Lower lobe of right lung (tissue), 2 donors: ENCODE results near the gene RPL37A. TPM values are rescaled to one million over a fixed set of nuclear protein-coding genes. Genes with fewer than 3 reads are reported as not detected.

Source experiments
- ATAC-seq, 2 donors: fragments of 200-7000 bp; cut with Tn5 transposase; one replicate each; pipeline ENCODE4 v1.9.1; 2020 to 2022; ENCODE audit warnings: mild to moderate bottlenecking in 2 of 2, moderate library complexity in 2 of 2
- DNase-seq: peaks from one replicate; pipeline ENCODE4 v3.0.0-alpha.2; 2020
- H3K27ac ChIP-seq: fragments of 200-600 bp; one replicate; pipeline ENCODE4 v1.8.0; 2022
- H3K27me3 ChIP-seq: fragments of 200-600 bp; one replicate; pipeline ENCODE4 v1.8.0; 2022; ENCODE audit warnings: low read depth
- H3K36me3 ChIP-seq: fragments of 200-600 bp; one replicate; pipeline ENCODE4 v1.8.0; 2022; ENCODE audit warnings: mild to moderate bottlenecking
- H3K4me1 ChIP-seq: fragments of 200-600 bp; one replicate; pipeline ENCODE4 v1.8.0; 2022
- H3K4me3 ChIP-seq: fragments of 200-600 bp; one replicate; pipeline ENCODE4 v1.8.0; 2022; ENCODE audit warnings: mild to moderate bottlenecking
- H3K9me3 ChIP-seq: fragments of 200-600 bp; one replicate; pipeline ENCODE4 v1.8.0; 2022
- intact Hi-C: fragments of 100-400 bp; cut with DNase I; formaldehyde crosslinking; loops from one replicate; pipeline ENCODE4 v1.11.0; 2022
- total RNA-seq: library from RNA; stranded (reverse); fragmentation: NEBNext Ultra II Directional; extraction: Animal tissue kit (Norgen Biotek cat#: 25700); gene quantifications from one replicate; pipeline ENCODE4 v1.2.1, GENCODE V29; 2021
- TF ChIP-seq, protein P1 (sequence below): fragments of 200-600 bp; IDR thresholded peaks from one replicate; pipeline ENCODE4 v1.8.0; 2022; ENCODE audit warnings: antibody characterized with exemption, mild to moderate bottlenecking
- donor health status: DM: no; HTN: yes; CAD: no; lungs with severe emphysema.

RPL37A gene
- total RNA-seq, 1 donor from 2014 or later: 1,974 TPM

DNA sequence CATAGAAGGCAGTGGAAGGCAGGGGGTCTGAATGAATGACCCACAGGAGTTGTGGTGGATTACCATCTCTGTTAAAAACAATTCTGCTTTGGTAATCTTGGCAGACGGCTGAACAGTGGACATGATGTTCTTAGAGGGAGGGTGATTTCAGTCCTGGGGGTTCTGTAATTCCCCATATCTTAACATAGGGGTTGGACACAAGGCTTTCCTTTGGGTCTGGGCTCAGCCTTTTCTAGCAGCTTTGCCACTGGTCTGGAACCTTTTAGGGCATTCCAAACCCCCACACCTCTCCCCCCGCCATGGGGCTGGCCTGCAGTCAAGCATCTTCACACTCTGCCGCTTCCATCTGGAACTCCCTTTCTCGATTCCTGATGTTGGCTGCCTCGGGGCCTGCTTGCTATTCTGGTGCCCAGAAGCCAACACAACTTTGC, 50.3 kb downstream of the RPL37A start:
- TF ChIP-seq, protein P1, sequence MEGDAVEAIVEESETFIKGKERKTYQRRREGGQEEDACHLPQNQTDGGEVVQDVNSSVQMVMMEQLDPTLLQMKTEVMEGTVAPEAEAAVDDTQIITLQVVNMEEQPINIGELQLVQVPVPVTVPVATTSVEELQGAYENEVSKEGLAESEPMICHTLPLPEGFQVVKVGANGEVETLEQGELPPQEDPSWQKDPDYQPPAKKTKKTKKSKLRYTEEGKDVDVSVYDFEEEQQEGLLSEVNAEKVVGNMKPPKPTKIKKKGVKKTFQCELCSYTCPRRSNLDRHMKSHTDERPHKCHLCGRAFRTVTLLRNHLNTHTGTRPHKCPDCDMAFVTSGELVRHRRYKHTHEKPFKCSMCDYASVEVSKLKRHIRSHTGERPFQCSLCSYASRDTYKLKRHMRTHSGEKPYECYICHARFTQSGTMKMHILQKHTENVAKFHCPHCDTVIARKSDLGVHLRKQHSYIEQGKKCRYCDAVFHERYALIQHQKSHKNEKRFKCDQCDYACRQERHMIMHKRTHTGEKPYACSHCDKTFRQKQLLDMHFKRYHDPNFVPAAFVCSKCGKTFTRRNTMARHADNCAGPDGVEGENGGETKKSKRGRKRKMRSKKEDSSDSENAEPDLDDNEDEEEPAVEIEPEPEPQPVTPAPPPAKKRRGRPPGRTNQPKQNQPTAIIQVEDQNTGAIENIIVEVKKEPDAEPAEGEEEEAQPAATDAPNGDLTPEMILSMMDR: no peak
- Histone ChIP-seq H3K9me3 (no peaks in the 10 kb centered on the region), H3K27me3 (no peaks in the 10 kb centered on the region), H3K4me3 (no peak overlapping the region), H3K36me3 (no peaks in the 10 kb centered on the region), H3K4me1 (peaks cover 12% of the 10 kb centered on the region), H3K27ac (no peak overlapping the region)
- intact Hi-C loops: no loop called here
- ATAC-seq (no peak), DNase-seq (no peak)

DNA sequence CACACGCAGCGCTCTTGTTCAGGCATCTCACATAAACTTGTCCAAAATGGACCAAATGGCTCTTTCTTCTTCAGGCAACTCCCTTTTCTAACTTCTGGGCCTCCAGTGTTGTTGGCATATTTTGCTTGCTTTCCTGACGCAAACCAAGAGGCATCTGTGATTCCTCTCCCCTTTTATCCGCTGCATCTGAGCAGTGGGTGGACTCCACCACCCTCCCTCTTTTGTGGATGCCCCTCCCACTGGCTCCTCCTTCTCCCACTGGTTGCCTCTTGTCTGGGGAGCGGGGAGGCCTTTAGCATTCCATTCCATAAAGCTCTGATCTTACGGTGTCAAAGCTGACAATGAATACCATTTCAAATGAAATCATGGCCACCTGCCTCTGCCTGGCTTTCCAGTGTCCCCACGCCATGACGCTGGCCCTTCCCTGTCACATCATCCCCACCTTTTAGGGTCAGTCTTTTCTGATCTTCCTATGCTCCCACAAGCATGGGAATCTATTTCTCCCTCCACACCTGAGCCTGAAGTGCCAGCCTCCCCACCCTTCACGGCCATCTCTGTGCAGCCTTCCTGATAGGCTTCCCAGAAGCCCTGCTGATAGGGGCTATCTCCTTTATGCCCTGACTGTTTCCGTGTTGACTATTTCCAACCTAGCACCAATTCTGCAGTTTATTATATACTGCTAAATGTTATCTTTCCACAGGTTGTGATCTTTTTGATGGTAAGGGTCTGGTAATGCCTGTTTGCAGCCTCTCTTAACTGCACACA, 51.5 kb downstream of the RPL37A start:
- H3K27ac ChIP-seq: no peak overlapping the region
- DNase-seq: no peak
- no peaks in the 10 kb centered on the region for H3K27me3 ChIP-seq
- no peaks in the 10 kb centered on the region for H3K36me3 ChIP-seq
- ATAC-seq: no peak
- no peaks in the 10 kb centered on the region for H3K9me3 ChIP-seq
- peaks cover 19% of the 10 kb centered on the region for H3K4me1 ChIP-seq
- intact Hi-C loops: no loop called here
- H3K4me3 ChIP-seq: no peak overlapping the region
- TF ChIP-seq, protein P1: no peak

GRCh38 chr2:216551234-216552068, 52.8 kb downstream of the RPL37A start:
- H3K4me3 ChIP-seq: no peak overlapping the region
- TF ChIP-seq, protein P1: no peak
- DNase-seq: no peak
- intact Hi-C loops: no loop called here
- peak; percentile 10 to 15 for ATAC-seq
- H3K27ac ChIP-seq: no peak overlapping the region
- no peaks in the 10 kb centered on the region for H3K36me3 ChIP-seq
- H3K27me3 ChIP-seq: no peaks in the 10 kb centered on the region
- peaks cover 26% of the 10 kb centered on the region for H3K4me1 ChIP-seq
- no peaks in the 10 kb centered on the region for H3K9me3 ChIP-seq

DNA sequence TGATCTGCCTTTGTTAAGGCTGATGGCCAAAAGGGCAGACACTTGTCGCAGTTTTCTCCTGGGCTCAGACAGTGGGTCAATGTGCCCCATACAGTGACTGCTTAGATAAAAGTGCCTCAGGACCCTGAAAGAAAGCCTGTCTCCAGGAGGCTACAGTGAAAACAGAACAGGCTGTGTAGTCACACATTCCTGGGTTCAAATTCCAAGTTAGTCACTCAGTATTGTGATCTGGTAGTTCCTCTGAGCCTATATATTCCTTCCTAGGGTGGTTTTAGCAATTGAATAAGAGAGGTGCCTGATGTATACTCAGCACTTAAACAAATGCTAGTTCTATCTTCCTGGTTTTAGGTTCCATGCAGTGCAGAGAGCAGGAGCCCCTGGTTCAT, 54.4 kb downstream of the RPL37A start:
- Histone ChIP-seq H3K4me3 (no peak overlapping the region), H3K27ac (no peak overlapping the region), H3K36me3 (no peaks in the 10 kb centered on the region), H3K9me3 (no peaks in the 10 kb centered on the region), H3K27me3 (no peaks in the 10 kb centered on the region), H3K4me1 (peaks cover 26% of the 10 kb centered on the region)
- intact Hi-C loops: no loop called here
- ATAC-seq: no peak
- TF ChIP-seq, protein P1: no peak
- no peak for DNase-seq

Other genes with a start within 250 kb of the RPL37A start
- 0.12 TPM for gene MARCHF4, start 126.4 kb upstream of the RPL37A start, total RNA-seq
- gene SMARCAL1, start 86.4 kb upstream of the RPL37A start, total RNA-seq: 19.0 TPM
- gene IGFBP2, start 134.6 kb downstream of the RPL37A start, total RNA-seq: 37.7 TPM
- gene IGFBP5, start 196.7 kb downstream of the RPL37A start, total RNA-seq: 145 TPM